GM21576 (cell line): ENCODE data around the gene COL6A1.

Source experiments
- ATAC-seq: cut with Tn5 transposase; IDR thresholded peaks from one replicate; pipeline ENCODE4 v1.9.1; 2021; ENCODE audit warnings: mild to moderate bottlenecking, moderate library complexity; ENCODE audit not compliant: unreplicated experiment

The COL6A1 gene

DNA sequence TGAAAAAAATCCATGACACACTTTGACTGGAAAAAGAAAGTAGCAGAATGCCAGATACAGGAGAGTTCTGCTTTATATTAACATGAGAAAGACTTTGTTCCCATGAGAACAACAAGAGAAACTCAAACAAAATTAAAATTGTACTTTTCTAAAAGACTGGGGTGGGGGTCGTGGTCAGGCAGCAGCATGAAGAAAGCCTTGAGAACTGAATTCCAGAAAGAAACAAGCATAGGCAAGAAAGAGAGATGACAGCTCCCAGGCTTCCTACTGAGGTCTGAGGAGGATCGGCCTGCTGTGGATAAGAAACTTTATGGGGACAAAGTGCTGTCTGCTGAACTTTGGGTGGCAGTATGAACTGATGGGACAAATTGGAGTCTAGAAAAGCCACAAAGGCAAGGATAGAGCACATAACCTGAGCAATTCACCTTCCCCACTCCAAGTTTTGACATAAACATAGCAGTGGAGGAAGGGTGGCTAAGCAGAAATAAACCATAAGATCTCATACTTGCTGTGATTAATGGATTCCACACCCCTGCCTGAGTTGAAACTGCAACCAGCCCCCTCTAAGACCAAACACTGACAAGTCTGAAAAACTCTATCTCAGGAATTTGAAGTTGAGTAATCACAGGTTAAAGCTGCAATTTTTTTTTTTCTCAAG, 43.7 kb downstream of the COL6A1 start:
- ATAC-seq: no peak

DNA sequence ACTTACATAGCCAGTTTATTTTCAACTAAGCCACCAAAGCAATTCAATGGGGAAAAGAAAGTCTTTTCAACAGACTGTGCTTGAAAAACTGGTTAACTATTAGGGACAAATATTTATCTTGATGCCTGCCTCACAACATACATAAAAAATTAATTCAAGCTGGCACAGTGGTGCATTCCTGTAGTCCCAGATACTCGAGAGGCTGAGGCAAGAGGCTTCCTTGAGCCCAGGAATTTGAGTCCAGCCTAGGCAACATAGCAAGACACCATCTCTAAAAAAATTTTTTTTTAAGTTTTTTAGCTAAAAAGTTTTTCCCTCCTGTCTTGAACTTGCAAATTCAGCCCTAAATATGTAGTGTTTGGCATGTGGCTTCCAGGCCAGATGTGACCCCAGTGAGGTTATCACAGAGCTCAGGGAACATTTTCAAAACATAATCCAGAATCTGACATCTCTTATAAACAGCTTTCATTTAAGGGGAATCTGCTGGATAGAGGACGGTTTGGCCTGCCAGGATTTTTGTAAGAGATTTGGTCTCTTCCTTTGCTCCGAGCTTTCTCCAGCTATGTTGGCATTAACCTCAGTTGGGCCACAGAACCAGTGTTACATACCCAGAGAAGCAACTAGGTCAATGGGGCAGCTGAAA, 46.4 kb downstream of the COL6A1 start:
- no peak for ATAC-seq

DNA sequence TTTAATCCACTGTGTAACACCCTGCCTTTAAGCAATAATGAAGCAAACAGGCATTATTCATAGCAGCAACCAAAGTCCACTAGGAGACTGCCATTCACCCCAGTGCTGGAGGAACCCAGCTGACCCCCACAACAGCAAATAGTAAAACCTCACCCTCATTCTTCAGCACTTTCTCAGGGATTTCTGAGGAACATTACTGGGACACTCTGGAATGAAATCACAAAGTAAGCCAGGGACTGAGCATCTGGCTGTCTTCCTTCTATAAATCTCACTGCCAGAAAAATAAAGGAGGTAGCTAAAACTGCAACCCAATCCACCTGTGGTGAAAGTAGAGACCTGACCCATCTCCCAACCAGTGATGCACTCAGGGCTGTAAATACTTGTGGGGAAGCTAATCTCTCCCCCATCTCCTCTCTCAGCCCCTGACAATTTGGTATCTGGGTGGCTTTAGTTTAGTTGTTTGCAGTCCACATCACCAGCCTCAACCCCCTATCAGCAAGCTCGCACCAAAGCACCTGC, 47.1 kb downstream of the COL6A1 start:
- no peak for ATAC-seq

DNA sequence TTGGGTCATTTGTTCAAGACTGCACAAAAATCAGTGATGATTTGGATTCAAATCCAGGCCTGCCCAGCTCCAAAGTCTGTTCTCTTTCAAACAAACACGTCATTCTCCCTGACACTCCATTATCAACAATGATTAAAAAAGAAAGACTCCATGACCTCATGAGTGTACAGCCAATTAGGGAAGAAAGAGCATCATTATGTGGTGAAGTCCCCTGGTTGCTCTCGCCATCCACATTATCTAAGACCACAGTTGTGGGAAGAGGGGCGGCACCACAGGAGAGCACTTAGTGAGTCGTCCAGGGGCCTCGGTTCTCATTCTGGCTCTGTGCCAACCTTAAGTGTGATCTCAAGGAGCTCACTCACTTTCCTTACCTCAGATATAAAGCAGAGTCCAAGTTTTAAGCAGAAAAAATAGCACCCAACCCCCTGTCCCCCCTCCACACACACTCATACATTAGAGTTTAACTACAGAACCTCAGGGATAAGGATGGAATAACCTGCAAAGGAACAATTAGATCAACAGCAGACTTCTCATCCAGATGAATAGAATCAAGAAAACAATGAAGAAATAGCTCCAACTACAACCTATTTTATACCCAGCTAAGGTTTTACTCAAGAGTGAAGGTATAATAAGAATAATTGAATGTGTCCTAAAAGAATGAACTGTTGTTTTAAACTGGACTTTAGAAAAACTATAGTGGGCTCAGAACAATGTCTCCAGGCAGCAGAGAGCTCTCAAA, 47.8 kb downstream of the COL6A1 start:
- no peak for ATAC-seq

GRCh38 chr21:46031484-46031883, 49.9 kb downstream of the COL6A1 start:
- ATAC-seq: no peak

DNA sequence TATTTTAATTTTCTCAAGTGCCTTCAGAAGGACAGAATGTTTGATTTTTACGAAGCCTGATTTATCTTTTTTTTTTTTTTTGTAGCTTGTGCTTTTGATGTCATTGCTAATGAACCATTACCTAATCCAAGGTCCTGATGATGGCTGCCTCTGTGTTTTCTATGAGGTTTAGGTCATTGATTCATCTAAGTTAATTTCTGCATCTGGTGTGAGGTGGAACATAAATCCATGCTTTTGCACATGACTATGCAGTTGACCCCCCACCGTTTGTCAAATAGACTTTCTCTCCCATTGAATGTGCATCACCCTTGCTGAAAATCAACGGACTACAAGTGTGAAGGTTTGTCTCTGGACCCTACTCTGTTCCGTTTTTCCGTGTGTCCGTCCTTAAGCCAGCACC, 50.5 kb downstream of the COL6A1 start:
- no peak for ATAC-seq

DNA sequence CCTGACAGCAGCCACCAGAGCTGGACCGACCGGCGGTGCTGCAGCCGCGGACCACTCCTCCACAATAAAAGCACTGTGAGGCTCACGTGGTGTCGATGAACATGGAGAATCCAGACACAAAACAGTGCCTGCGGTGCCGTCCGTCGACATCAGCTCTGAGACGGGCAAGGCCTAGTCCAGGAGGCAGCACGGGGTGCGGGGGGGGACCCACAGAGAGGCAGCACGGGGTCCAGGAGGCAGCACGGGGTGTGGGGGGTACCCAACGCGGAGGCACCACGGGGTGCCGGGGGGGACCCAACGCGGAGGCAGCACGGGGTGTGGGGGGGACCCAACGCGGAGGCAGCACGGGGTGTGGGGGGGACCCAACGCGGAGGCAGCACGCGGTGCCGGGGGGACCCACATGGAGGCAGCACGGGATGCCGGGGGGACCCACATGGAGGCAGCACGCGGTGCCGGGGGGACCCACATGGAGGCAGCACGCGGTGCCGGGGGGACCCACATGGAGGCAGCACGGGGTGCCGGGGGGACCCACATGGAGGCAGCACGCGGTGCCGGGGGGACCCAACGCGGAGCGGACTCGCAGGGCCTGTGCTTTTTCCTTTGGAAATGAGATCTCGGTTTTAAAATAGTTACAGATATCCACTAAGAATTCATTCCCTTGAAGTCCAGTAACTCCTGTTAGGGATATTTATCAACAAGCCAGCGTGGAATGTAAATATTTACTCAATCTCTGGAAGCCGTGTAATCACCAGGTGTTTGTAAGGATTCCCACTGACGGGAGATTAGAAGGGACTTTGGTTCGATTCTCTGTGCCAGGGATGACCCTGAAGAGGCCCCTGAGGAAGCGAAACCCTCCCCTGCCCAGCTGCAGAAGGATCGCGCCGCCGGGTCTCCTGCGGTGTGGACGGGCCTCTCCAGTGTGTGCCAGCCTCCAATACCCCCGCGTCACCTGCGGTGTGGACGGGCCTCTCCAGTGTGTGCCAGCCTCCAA, 52.1 kb downstream of the COL6A1 start:
- no peak for ATAC-seq

DNA sequence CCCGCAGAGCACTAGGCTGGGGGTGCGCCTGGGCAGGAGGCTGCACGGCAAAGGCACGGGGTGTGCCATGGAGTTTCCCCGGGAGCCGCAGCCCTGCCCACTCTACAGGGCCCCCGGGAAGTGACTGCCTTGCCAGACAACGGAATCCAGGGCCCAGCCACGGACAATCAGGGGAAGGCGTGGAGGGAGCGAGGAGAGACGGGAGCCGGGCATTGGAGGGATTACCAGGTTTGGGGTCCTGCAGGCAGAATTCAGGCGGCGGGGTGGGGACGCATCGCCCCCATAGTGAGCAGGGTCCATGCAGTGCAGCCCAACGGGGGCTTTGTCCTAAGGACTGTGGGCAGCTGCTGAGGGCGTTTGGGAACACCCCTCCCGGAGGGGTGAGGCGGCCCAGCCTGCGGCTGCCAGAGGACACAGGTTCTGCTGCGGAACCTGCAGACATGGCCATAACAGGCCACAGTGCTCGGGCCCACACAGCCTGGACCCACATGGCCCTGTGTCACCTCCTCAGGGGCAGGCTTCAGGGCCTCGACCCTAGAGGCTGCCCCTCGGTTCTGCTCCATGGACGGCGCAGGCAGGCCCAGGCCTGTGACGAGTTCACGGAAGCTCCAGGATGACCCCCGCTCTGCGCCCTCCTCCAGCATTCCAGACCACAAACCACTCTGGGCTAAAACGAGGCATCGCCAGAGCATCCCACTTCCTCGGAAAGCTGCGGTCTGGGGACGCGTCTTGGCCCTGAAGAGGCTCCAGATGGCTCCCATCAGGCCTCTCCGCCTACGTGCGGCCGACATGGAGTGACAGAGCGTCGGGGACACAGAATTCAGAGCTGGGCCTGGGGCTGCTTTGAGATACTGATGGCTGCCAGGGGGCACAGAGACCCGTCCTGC, 54.5 kb downstream of the COL6A1 start:
- ATAC-seq: no peak

GRCh38 chr21:46036696-46037330, 55.2 kb downstream of the COL6A1 start:
- ATAC-seq: no peak

- no peak for ATAC-seq
Observed at GRCh38 chr21:46037331-46038325, 56.1 kb downstream of the COL6A1 start.

- ATAC-seq: no peak
Observed at GRCh38 chr21:46038341-46038829, 56.8 kb downstream of the COL6A1 start.

DNA sequence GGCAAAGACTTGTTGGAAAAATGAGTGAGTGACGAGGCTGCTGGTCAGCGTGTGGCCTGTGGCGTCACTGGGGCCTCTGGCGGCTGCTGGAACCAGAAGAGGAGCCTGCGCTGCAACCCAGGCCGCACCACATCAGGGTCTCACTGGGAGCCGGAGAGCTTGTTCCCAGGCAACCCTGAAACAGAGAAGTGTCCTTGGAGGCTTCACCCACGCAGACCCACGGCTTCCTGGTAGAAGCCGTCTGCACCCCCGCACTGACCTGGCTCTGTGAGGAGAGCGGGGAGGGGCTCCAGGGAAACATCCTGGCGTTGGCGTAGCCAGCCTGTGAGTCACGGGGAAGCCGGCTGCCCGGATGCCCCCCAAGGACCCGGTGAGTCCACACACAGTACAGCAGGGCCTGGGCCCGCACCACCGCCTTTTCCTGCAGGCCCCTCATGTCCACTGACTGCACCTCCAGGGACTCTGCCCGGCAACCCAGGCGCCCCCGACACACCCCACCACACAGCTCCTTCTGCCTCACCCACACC, 57.4 kb downstream of the COL6A1 start:
- no peak for ATAC-seq

DNA sequence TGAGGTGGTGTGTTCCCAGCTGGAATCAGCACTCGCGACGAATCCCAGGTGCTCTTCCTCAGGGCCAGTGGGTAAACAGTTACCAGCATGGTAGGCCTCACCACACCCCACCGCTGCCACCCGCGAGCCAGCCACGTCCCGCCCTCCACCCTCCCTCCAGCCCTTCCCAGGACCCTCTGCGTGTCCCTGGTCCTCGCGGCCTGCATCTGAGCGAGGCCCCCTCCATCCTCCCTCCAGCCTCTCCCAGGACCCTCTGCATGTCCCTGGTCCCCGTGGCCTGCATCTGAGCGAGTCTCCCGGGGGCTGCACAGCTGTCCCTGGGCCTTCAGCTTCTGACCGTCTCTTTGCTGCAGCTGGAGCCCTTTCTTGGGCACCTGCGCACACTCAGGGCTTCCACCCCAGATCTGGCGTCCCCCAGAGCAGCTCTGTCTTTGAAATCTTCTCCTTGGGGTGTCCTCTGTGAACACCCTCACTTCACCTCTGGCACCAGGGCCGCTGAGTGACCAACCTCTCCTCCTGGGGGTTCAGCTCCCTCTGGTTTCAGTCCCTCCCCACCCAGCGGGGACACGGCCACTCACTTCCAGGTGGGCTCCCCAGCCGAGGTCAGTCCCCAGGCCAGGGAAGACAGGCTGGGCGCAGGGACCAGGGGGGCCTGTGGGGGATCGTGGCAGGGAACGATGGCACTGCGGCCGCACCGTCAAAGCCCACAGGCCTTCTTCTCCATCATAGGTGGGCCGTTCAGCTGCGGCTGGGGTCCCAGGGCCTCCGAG, 58.5 kb downstream of the COL6A1 start:
- no peak for ATAC-seq

DNA sequence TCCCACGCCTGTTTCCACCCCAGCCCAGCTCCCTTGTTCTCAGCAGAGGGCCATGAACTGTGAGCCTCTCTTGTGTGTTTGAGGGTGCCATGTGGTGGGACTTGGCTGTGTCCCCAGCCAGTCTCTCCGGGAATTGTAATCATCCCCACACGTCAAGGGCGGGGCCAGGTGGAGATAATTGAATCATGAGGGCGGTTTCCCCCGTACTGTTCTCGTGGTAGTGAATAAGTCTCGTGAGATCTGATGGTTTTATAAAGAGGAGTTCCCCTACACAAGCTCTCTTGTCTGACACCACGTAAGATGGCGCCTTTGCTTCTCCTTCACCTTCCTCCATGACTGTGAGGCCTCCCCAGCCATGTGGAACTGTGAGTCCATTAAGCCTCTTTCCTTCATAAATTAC, 59.1 kb downstream of the COL6A1 start:
- ATAC-seq: no peak

DNA sequence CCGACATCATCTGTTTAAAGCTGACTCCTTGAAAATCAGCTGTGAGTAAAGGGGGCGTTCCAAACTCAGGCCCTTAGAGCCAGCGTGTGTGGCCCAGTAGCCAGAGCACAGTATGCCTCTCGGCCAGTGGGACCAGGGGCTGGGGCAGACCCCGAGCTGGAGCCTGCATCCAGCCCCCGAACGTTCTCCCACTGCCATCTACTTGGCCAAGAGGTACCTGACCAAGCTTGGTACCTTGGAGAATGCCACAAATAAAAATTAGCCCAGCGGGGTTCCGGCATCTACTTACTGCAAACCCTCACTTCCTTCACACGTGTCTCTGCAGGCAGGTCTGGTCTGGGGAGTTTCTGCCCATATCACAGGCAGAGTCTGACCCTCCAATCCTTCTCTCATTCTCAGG, 59.6 kb downstream of the COL6A1 start:
- ATAC-seq: no peak

- ATAC-seq: no peak
Observed at GRCh38 chr21:46045154-46045553, 63.6 kb downstream of the COL6A1 start.

GRCh38 chr21:46046471-46046870, 64.9 kb downstream of the COL6A1 start:
- no peak for ATAC-seq
